GM12892 (cell line): ENCODE results near the gene TCP11L2.

Source experiments
- POLR2A ChIP-seq: IDR thresholded peaks from 2 replicates; pipeline ENCODE4 v1.6.1; 2011; ENCODE audit warnings: low read depth, low read length, control low read depth
- POLR2AphosphoS5 ChIP-seq: IDR thresholded peaks from 2 replicates; pipeline ENCODE4 v1.6.1; 2011; ENCODE audit warnings: low read depth, low read length, control low read depth

DNA sequence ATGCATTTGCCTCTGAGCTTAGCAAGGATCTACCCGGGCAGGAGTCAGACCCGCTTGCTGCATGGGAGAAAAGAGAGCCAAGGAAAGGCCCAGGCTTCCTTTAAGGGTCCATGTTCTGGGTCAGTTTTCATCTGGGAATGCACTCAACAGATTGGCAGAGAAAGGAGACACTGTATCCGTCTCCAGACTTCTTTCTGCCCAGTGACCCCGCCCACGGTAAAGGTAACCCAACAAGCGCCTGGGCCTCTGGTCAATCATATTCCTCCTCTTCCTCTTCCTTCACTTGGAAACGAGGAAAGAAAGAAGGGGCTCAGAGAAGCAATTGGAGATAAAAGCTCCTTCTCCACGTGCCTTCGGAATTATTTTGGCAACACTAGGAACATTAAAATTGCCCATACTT, 27.1 kb upstream of the TCP11L2 start:
- no peak for TF ChIP-seq POLR2A
- TF ChIP-seq POLR2AphosphoS5 = no peak
